Measurements from ENCODE around the gene MAN1B1. TPM values are rescaled to one million over a fixed set of nuclear protein-coding genes. Genes with fewer than 3 reads are reported as not detected.

The MAN1B1 gene
- total RNA-seq, 1 experiment from 2014 or later: 46.5 TPM

- Mint-ChIP-seq H3K9me3 (ENCODE audit: unreplicated experiment) (no peaks in the 10 kb centered on the region), H3K36me3 (ENCODE audit: insufficient read depth, unreplicated experiment) (peaks cover 14% of the 10 kb centered on the region), H3K4me1 (ENCODE audit: insufficient read depth, unreplicated experiment) (no peaks in the 10 kb centered on the region), H3K27ac (ENCODE audit: low read depth, unreplicated experiment) (no peak overlapping the region), H3K4me3 (ENCODE audit: unreplicated experiment) (peak overlapping the region; percentile 62), H3K27me3 (ENCODE audit: insufficient read depth, unreplicated experiment) (no peaks in the 10 kb centered on the region)
- ChIA-PET POLR2A (interaction anchor here (1.7 to 2.4 kb wide), 2 partner anchors 27 to 30 kb away, joined by 3 to 12 read pairs; partner anchors contain the start of gene MAN1B1), CTCF (interaction anchor here (0.6 to 0.8 kb wide), 2 partner anchors 85 to 530 kb away, joined by 3 read pairs; no protein-coding TSS in a partner anchor)
- intact Hi-C loops (cut with micrococcal nuclease): no loop called here
- no peak for TF ChIP-seq CTCF (IDR thresholded peaks at IDR 0.05; ENCODE audit: unreplicated experiment)
- TSS peak; percentile 37 for BruUV-seq (replicated peaks)
- DNase-seq (ENCODE audit: unreplicated experiment): no peak
Observed at GRCh38 chr9:137113385-137114159, 26.8 kb downstream of the MAN1B1 start.

GRCh38 chr9:137114220-137114612 is 27.4 kb downstream of the MAN1B1 start:
- Mint-ChIP-seq H3K9me3 (ENCODE audit: unreplicated experiment) (no peaks in the 10 kb centered on the region), H3K4me3 (ENCODE audit: unreplicated experiment) (peak overlapping the region; percentile 62), H3K4me1 (ENCODE audit: insufficient read depth, unreplicated experiment) (no peaks in the 10 kb centered on the region), H3K27me3 (ENCODE audit: insufficient read depth, unreplicated experiment) (no peaks in the 10 kb centered on the region), H3K27ac (ENCODE audit: low read depth, unreplicated experiment) (no peak overlapping the region), H3K36me3 (ENCODE audit: insufficient read depth, unreplicated experiment) (peaks cover 8% of the 10 kb centered on the region)
- no peak for TF ChIP-seq CTCF (IDR thresholded peaks at IDR 0.05; ENCODE audit: unreplicated experiment)
- ChIA-PET POLR2A (interaction anchor here (2.4 kb wide), 1 partner anchor 27 kb away, joined by 12 read pairs; the partner anchor contains the start of gene MAN1B1), CTCF (no interaction called here)
- BruUV-seq (replicated peaks): no TSS peak
- DNase-seq (ENCODE audit: unreplicated experiment): no peak
- intact Hi-C loops (cut with micrococcal nuclease): no loop called here

GRCh38 chr9:137114613-137115393 is 28.0 kb downstream of the MAN1B1 start, which contains the start of gene DPP7:
TSS of gene DPP7 (minus strand) at chr9:137114733. CDS start at chr9:137114713, 20 bp downstream.
- intact Hi-C loops (cut with micrococcal nuclease): no loop called here
- ChIA-PET CTCF (interaction anchor here (0.8 kb wide), 1 partner anchor 12 kb away, joined by 3 read pairs; no protein-coding TSS in a partner anchor), POLR2A (interaction anchor here (0.8 to 2.4 kb wide), 6 partner anchors 11 to 112 kb away, joined by 3 to 12 read pairs (median 4); partner anchors contain the start of genes MAN1B1, RNF224 and SSNA1)
- peak within 1 kb of the TSS; percentile 62 for H3K4me3 Mint-ChIP-seq (ENCODE audit: unreplicated experiment)
- no peak for TF ChIP-seq CTCF (IDR thresholded peaks at IDR 0.05; ENCODE audit: unreplicated experiment)
- H3K27me3 Mint-ChIP-seq (ENCODE audit: insufficient read depth, unreplicated experiment): no peaks in the 10 kb centered on the region
- peak; percentile 53 for DNase-seq (ENCODE audit: unreplicated experiment)
- no peaks in the 10 kb centered on the region for H3K9me3 Mint-ChIP-seq (ENCODE audit: unreplicated experiment)
- BruUV-seq (replicated peaks): no TSS peak
- peaks cover 3% of the 10 kb centered on the region for H3K36me3 Mint-ChIP-seq (ENCODE audit: insufficient read depth, unreplicated experiment)
- no peak within 1 kb of the TSS for H3K27ac Mint-ChIP-seq (ENCODE audit: low read depth, unreplicated experiment)
- H3K4me1 Mint-ChIP-seq (ENCODE audit: insufficient read depth, unreplicated experiment): no peaks in the 10 kb centered on the region

Measured in MCF 10A (cell line).